Hepatocyte (in vitro differentiated cells): ENCODE data around the gene AEN. TPM values are rescaled to one million over a fixed set of nuclear protein-coding genes. Genes with fewer than 3 reads are reported as not detected.

Experiments
- DNase-seq: peaks from one replicate; pipeline ENCODE4 v3.0.0-alpha.2; 2016; ENCODE audit warnings: low spot score
- H2AFZ ChIP-seq: fragments of 200-600 bp; sonication (generic); 2 replicates; pipeline ENCODE4 v1.6.0; 2016; ENCODE audit warnings: antibody characterized with exemption, mild to moderate bottlenecking
- H3K27ac ChIP-seq: fragments of 200-600 bp; sonication (generic); 2 replicates; pipeline ENCODE4 v1.5.1; 2016; ENCODE audit warnings: mild to moderate bottlenecking
- H3K27me3 ChIP-seq: fragments of 200-600 bp; sonication (generic); 2 replicates; pipeline ENCODE4 v1.6.1; 2016
- H3K36me3 ChIP-seq: fragments of 200-600 bp; sonication (generic); replicated peaks from 2 replicates; pipeline ENCODE4 v1.5.1; 2016; ENCODE audit warnings: low read depth; ENCODE audit not compliant: insufficient read depth
- H3K4me1 ChIP-seq: fragments of 200-600 bp; sonication (generic); 2 replicates; pipeline ENCODE4 v1.5.1; 2016; ENCODE audit warnings: mild to moderate bottlenecking, moderate library complexity; ENCODE audit not compliant: insufficient read depth
- H3K4me2 ChIP-seq: fragments of 200-600 bp; sonication (generic); 2 replicates; pipeline ENCODE4 v1.6.0; 2016
- H3K4me3 ChIP-seq: fragments of 200-600 bp; sonication (generic); 2 replicates; pipeline ENCODE4 v1.5.1; 2016; ENCODE audit warnings: mild to moderate bottlenecking
- H3K79me2 ChIP-seq: fragments of 200-600 bp; sonication (generic); 2 replicates; pipeline ENCODE4 v1.6.0; 2017; ENCODE audit warnings: mild to moderate bottlenecking
- H3K9me2 ChIP-seq: fragments of 200-600 bp; sonication (generic); replicated peaks from 2 replicates; pipeline ENCODE4 v1.6.0; 2017; ENCODE audit warnings: mild to moderate bottlenecking; ENCODE audit not compliant: insufficient read depth
- H3K9me3 ChIP-seq: fragments of 200-600 bp; sonication (generic); 2 replicates; pipeline ENCODE4 v1.5.1; 2016; ENCODE audit warnings: low read depth, mild to moderate bottlenecking
- H4K20me1 ChIP-seq: fragments of 200-600 bp; sonication (generic); 2 replicates; pipeline ENCODE4 v1.6.0; 2016; ENCODE audit warnings: mild to moderate bottlenecking; ENCODE audit not compliant: insufficient read depth, poor library complexity, severe bottlenecking
- CTCF ChIP-seq: fragments of 200-600 bp; sonication (generic); IDR thresholded peaks from 2 replicates; pipeline ENCODE4 v1.5.1; 2016; ENCODE audit warnings: antibody characterized with exemption, mild to moderate bottlenecking; ENCODE audit not compliant: poor library complexity
- EZH2 ChIP-seq: fragments of 200-600 bp; sonication (generic); IDR thresholded peaks from 2 replicates; pipeline ENCODE4 v1.6.1; 2016; ENCODE audit warnings: antibody characterized with exemption, mild to moderate bottlenecking, borderline replicate concordance
- EZH2phosphoT487 ChIP-seq: fragments of 200-600 bp; sonication (generic); IDR thresholded peaks from one replicate; pipeline ENCODE4 v1.6.1; 2018; ENCODE audit warnings: antibody characterized with exemption, mild to moderate bottlenecking, low read depth, moderate library complexity; ENCODE audit not compliant: unreplicated experiment, severe bottlenecking
- WGBS: methylation state at CpG from one replicate; pipeline ENCODE4 v1.1.6; 2016; ENCODE audit warnings: low lambda C conversion rate; ENCODE audit errors: missing lambda C conversion rate; 5-methylcytosine and 5-hydroxymethylcytosine counted together
- polyA plus RNA-seq: library from polyadenylated mRNA; unstranded; fragments of >200 nt; fragmentation: Nextera tagmentation; extraction: Ambion mirVana; gene quantifications from 2 replicates; pipeline ENCODE4 v1.2.1, GENCODE V29; 2016
- total RNA-seq: library from RNA; depleted of rRNA; stranded (reverse); fragments of >200 nt; gene quantifications from 2 replicates; pipeline ENCODE4 v1.2.3, GENCODE V29; 2014

AEN gene
- total and polyA plus RNA-seq, 2 experiments from 2014 or later = 18.3 to 25.0 TPM

- Histone ChIP-seq H3K9me2 (no peaks in the 10 kb centered on the region), H2AFZ (no peak overlapping the region), H3K4me3 (no peak overlapping the region), H3K27ac (peak overlapping the region; percentile 84), H3K4me1 (peaks cover 6% of the 10 kb centered on the region), H3K79me2 (no peaks in the 10 kb centered on the region), H3K4me2 (no peak overlapping the region), H3K9me3 (no peaks in the 10 kb centered on the region), H3K27me3 (no peaks in the 10 kb centered on the region), H3K36me3 (no peaks in the 10 kb centered on the region), H4K20me1 (no peaks in the 10 kb centered on the region)
- DNase-seq = no peak
- TF ChIP-seq CTCF (no peak), EZH2 (no peak), EZH2phosphoT487 (no peak)
- 87% methylated on average over 4 of the region's 4 CpGs for WGBS
Observed at GRCh38 chr15:88616240-88616639, 4.9 kb upstream of the AEN start.

DNA sequence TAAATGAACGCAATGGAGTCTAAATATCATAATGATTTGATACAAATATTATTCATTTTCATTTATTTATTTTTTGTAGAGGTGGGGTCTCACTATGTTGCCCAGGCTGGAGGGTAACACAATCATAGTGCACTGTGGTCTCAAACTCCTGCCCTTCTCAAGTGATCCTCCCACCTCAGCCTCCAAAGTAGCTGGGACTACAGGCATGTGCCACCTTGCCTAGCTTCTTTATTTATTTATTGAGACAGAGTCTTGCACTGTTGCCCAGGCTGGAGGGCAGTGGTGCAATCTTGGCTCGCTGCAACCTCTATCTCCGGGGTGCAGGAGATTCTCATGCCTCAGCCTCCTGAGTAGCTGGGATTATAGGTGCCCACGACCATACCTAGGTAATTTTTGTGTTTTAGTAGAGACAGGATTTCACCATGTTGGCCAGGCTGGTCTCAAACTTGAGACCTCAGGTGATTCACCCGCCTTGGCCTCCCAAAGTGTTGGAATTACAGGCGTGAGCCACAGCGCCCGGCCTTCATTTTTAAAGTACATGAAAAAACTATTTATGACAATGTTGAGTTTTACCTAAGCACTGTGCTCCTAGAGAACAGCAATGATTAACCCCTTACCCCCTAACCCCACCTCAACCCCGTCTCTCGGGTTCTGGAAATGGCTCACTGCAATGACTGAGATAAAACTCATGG lies 4.0 kb upstream of the AEN start:
- H3K27ac ChIP-seq = no peak overlapping the region
- H3K9me2 ChIP-seq = no peaks in the 10 kb centered on the region
- H3K36me3 ChIP-seq = no peaks in the 10 kb centered on the region
- no peak for TF ChIP-seq CTCF
- no peak for TF ChIP-seq EZH2phosphoT487
- no peak for TF ChIP-seq EZH2
- no peaks in the 10 kb centered on the region for H3K27me3 ChIP-seq
- H2AFZ ChIP-seq = no peak overlapping the region
- peaks cover 9% of the 10 kb centered on the region for H3K79me2 ChIP-seq
- no peak overlapping the region for H3K4me2 ChIP-seq
- H3K9me3 ChIP-seq = no peaks in the 10 kb centered on the region
- no peak for DNase-seq
- 90% methylated on average over 10 of the region's 10 CpGs for WGBS
- peaks cover 6% of the 10 kb centered on the region for H3K4me1 ChIP-seq
- no peaks in the 10 kb centered on the region for H4K20me1 ChIP-seq
- H3K4me3 ChIP-seq = no peak overlapping the region

DNA sequence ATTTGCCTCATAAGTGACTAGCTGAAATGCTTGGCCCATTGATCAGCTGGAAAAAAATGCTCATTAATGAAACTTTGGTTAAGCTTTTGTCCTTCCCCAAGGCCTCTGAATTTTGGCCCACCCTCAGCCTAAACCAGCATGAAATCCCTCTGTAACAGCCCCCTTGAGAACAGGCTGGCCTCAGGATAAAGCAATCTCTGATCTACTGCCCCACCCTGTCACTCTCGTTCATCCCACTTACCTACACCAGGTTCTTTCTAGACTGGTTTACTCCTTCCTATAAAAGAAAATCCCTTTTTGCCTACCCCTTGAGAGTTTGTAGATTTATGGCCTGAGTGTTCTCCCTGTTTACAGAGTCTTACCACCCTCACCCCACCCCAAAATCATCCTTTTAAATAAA lies 3.4 kb upstream of the AEN start:
- peaks cover 6% of the 10 kb centered on the region for H3K4me1 ChIP-seq
- no peaks in the 10 kb centered on the region for H3K36me3 ChIP-seq
- H3K4me3 ChIP-seq = no peak overlapping the region

More for the DNA sequence above, 3.4 kb upstream of the AEN start:
- Histone ChIP-seq H2AFZ (no peak overlapping the region), H3K9me3 (no peaks in the 10 kb centered on the region), H3K27me3 (no peaks in the 10 kb centered on the region), H3K27ac (no peak overlapping the region), H3K4me2 (no peak overlapping the region), H3K9me2 (no peaks in the 10 kb centered on the region), H4K20me1 (no peaks in the 10 kb centered on the region), H3K79me2 (peaks cover 15% of the 10 kb centered on the region)
- DNase-seq = no peak
- 43% methylated on average over 1 of the region's 1 CpG for WGBS
- TF ChIP-seq EZH2 = no peak
- no peak for TF ChIP-seq EZH2phosphoT487
- TF ChIP-seq CTCF = no peak
